Endothelial cell of hepatic sinusoid (primary cell): ENCODE measurements around the gene GBGT1.

Source experiments
- in situ Hi-C: cut with HindIII; loops from 2 replicates; pipeline ENCODE4 v1.10.0; 2017; ENCODE audit warnings: low sequenced_read_pairs

GBGT1 gene

DNA sequence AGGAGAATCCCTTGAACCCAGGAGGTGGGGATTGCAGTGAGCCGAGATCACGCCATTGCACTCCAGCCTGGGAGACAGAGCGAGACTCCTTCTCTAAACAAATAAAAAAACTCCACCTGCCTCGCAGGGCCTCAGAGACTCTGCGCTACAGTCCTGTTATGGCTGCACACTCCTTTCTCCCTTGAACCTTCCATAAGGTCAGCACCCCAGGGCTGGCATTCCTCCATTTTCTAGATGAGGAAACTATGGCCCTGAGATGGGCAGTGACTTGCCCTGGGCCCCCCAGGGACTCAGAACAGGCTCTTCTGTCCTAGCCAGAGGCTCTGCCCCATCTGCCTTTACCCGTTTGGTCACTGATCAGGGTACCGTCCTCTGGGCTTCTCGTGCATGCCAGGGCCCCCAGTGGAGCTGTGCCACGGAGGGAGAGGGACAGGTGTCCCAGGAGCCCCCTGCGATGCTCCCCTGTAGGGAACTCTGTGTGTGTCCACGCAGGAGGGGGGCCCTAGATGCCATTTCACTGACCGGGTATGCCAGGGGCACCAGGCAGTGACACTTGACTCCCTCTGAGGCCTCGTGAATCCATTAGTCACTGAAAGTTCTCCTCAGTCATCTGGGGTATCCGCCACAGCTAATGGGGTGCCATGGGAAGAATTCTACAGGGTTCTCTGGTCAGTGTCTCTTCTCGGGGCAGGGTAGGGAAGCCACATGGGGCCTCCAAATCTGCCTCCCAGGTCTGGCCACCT, 58.8 kb downstream of the GBGT1 start:
- in situ Hi-C loops, result no loop called here

GRCh38 chr9:133103987-133104505, 59.7 kb downstream of the GBGT1 start:
- in situ Hi-C loops, result no loop called here

DNA sequence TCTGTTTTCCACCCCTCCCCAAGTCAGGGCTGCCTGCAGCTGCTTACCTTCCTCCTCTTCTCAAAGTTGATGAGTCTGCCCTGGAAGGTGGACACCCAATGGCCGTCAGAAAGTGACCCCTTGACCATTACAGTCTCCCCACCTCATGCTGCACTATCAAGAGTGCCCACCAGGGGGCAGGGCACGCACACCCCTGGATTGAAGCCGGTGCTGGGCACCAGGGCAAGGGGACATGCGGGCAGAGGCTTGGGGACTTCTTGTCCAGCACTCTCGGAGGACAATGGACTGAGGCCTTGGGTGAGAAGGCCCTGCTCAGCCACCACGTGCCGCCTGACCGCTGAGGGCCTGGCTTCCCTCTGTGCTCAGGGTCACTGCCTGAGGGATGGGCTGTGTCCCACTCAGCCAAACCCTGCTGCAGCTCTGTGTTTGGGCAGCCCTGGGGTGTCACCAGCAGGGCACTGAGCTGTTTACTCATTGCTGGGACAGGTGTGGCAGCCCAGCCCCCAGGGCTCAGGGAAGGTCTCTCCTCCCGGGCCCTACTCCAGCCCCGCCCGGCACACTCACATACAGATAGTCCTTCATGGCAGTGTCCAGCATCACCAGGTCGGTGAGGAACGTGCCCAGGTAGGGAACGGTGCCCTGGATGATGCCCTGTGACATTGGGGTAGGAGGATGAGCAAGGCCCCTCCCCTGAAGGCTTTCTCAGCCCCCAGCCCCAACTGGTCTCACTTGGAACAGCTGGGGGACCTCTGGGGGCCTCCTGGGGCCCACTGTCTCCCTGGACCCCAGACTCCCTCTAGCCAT, 60.3 kb downstream of the GBGT1 start:
- in situ Hi-C loops, result no loop called here
